ENCODE results near the gene OR51B2. TPM values are rescaled to one million over a fixed set of nuclear protein-coding genes. Genes with fewer than 3 reads are reported as not detected.

Gene OR51B2
- total RNA-seq, 1 experiment from 2014 or later: not detected

DNA sequence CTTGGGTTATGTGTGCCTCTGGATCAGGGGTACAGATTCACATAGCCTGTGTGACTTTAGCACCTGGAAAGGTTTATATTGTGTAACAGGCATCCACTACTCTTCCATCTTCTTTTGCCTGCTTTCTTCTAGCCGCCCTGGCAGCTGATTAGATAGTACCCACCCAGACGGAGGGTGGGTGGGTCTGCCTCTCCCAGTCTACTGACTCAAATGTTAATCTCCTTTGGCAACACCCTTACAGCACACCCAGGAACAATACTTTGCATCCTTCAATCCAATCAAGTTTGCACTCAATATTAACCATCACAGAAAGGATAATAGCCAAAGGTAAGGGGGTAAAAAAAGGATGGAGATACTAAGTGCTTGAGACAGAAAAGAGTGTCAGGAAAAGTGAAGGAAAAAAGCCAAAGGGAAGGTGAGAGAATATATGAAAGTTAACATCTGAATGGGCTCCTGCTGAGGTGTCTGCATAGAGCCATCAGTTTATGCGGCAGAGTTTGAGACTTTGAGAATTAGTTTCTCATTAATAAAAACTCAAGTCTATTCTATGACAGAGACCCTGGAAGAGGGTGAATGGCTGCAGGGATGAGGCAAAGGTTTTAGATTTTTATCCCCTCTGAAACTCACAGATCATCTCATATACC is 24.6 kb upstream of the OR51B2 start:
- TF ChIP-seq, protein P1, sequence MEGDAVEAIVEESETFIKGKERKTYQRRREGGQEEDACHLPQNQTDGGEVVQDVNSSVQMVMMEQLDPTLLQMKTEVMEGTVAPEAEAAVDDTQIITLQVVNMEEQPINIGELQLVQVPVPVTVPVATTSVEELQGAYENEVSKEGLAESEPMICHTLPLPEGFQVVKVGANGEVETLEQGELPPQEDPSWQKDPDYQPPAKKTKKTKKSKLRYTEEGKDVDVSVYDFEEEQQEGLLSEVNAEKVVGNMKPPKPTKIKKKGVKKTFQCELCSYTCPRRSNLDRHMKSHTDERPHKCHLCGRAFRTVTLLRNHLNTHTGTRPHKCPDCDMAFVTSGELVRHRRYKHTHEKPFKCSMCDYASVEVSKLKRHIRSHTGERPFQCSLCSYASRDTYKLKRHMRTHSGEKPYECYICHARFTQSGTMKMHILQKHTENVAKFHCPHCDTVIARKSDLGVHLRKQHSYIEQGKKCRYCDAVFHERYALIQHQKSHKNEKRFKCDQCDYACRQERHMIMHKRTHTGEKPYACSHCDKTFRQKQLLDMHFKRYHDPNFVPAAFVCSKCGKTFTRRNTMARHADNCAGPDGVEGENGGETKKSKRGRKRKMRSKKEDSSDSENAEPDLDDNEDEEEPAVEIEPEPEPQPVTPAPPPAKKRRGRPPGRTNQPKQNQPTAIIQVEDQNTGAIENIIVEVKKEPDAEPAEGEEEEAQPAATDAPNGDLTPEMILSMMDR (conservative IDR thresholded peaks at IDR 0.05): no peak
- no peak overlapping the region for H4K8ac ChIP-seq (replicated peaks; ENCODE audit: insufficient read length, low read depth, low read length)
- no peak overlapping the region for H3K9ac ChIP-seq (ENCODE audit: extremely low read depth, insufficient read length, low read length)
- H4K20me1 ChIP-seq (ENCODE audit: control insufficient read depth, insufficient read depth, insufficient read length): no peaks in the 10 kb centered on the region
- no CpG with 5 or more reads among the region's 3 CpGs for WGBS (ENCODE audit: extremely low coverage, insufficient read length, low lambda C conversion rate)
- H2BK5ac ChIP-seq (ENCODE audit: insufficient read length, low read length): no peak overlapping the region
- no peaks in the 10 kb centered on the region for H3K27me3 Mint-ChIP-seq (ENCODE audit: low read depth)
- H3K56ac ChIP-seq (ENCODE audit: insufficient read length, low read depth, low read length): no peak overlapping the region
- H3K4me3 Mint-ChIP-seq: no peak overlapping the region
- DNase-seq: no peak
- peak overlapping the region; percentile 4 for H3K4me2 ChIP-seq (ENCODE audit: insufficient read depth, insufficient read length, low read length)
- no peaks in the 10 kb centered on the region for H3K9me3 Mint-ChIP-seq
- no peak overlapping the region for H4K91ac ChIP-seq (ENCODE audit: insufficient read length, low read depth, low read length)
- peaks cover 15 to 17% of the 10 kb centered on the region in 2 experiments for H3K4me1 Mint-ChIP-seq
- no peaks in the 10 kb centered on the region for H3K79me2 ChIP-seq (ENCODE audit: insufficient read depth, low read length)
- H3K23me2 ChIP-seq (ENCODE audit: insufficient read length, low read depth, low read length, poor library complexity, severe bottlenecking): no peaks in the 10 kb centered on the region
- H3T11ph ChIP-seq (ENCODE audit: low read length): no peak overlapping the region
- no peak overlapping the region for H2BK20ac ChIP-seq (ENCODE audit: low read depth, low read length, poor library complexity, severe bottlenecking)
- H4K5ac ChIP-seq (ENCODE audit: insufficient read length, low read depth, low read length): no peak overlapping the region
- H3K23ac ChIP-seq (ENCODE audit: insufficient read length, low read depth, low read length): no peak overlapping the region
- H2BK120ac ChIP-seq (ENCODE audit: low read depth, low read length, poor library complexity, severe bottlenecking): no peak overlapping the region
- H3K14ac ChIP-seq (ENCODE audit: insufficient read depth, low read length): no peak overlapping the region
- H2AK5ac ChIP-seq (ENCODE audit: insufficient read length, low read length): no peak overlapping the region
- H3K18ac ChIP-seq (ENCODE audit: insufficient read length, low read depth, low read length): no peak overlapping the region
- H3K27ac ChIP-seq (ENCODE audit: insufficient read length, low read depth, low read length): no peak overlapping the region
- H3K27ac Mint-ChIP-seq: no peak overlapping the region
- no peaks in the 10 kb centered on the region for H3K79me1 ChIP-seq (ENCODE audit: insufficient read depth, low read depth, low read length, poor library complexity, severe bottlenecking)
- no peak overlapping the region for H2BK15ac ChIP-seq (ENCODE audit: low read depth, low read length)
- peaks cover 7% of the 10 kb centered on the region; the same call in 1 of the 2 replicates for H3K4me1 ChIP-seq (ENCODE audit: insufficient read depth, low read length)
- H3K27me3 ChIP-seq (ENCODE audit: insufficient read depth, low read length): no peaks in the 10 kb centered on the region
- no peak overlapping the region for H3K4ac ChIP-seq (ENCODE audit: low read depth, low read length)
- no peak overlapping the region for H2AFZ ChIP-seq (ENCODE audit: low read length)
- H3K9me3 ChIP-seq (ENCODE audit: control insufficient read depth, low read depth, low read length): no peaks in the 10 kb centered on the region
- H3K36me3 Mint-ChIP-seq (ENCODE audit: insufficient read depth in 1 of 3, low read depth in 3 of 3): no peaks in the 10 kb centered on the region
- H2BK12ac ChIP-seq (ENCODE audit: insufficient read length, low read depth, low read length): no peak overlapping the region
